Thoracic aorta endothelial cell (primary cell): ENCODE measurements around the gene NEDD1. TPM values are rescaled to one million over a fixed set of nuclear protein-coding genes. Genes with fewer than 3 reads are reported as not detected.

Source experiments
- small RNA-seq: library from RNA; depleted of rRNA; stranded (forward); fragments of <200 nt; gene quantifications from one replicate; pipeline ENCODE3, GENCODE V24; 2012
- total RNA-seq: library from RNA; depleted of rRNA; stranded (reverse); fragments of >200 nt; gene quantifications from 2 replicates; pipeline ENCODE4 v1.2.3, GENCODE V29; 2012

The NEDD1 gene, protein sequence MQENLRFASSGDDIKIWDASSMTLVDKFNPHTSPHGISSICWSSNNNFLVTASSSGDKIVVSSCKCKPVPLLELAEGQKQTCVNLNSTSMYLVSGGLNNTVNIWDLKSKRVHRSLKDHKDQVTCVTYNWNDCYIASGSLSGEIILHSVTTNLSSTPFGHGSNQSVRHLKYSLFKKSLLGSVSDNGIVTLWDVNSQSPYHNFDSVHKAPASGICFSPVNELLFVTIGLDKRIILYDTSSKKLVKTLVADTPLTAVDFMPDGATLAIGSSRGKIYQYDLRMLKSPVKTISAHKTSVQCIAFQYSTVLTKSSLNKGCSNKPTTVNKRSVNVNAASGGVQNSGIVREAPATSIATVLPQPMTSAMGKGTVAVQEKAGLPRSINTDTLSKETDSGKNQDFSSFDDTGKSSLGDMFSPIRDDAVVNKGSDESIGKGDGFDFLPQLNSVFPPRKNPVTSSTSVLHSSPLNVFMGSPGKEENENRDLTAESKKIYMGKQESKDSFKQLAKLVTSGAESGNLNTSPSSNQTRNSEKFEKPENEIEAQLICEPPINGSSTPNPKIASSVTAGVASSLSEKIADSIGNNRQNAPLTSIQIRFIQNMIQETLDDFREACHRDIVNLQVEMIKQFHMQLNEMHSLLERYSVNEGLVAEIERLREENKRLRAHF
- 43.8 and 57.5 TPM in 2 replicates for total RNA-seq

DNA sequence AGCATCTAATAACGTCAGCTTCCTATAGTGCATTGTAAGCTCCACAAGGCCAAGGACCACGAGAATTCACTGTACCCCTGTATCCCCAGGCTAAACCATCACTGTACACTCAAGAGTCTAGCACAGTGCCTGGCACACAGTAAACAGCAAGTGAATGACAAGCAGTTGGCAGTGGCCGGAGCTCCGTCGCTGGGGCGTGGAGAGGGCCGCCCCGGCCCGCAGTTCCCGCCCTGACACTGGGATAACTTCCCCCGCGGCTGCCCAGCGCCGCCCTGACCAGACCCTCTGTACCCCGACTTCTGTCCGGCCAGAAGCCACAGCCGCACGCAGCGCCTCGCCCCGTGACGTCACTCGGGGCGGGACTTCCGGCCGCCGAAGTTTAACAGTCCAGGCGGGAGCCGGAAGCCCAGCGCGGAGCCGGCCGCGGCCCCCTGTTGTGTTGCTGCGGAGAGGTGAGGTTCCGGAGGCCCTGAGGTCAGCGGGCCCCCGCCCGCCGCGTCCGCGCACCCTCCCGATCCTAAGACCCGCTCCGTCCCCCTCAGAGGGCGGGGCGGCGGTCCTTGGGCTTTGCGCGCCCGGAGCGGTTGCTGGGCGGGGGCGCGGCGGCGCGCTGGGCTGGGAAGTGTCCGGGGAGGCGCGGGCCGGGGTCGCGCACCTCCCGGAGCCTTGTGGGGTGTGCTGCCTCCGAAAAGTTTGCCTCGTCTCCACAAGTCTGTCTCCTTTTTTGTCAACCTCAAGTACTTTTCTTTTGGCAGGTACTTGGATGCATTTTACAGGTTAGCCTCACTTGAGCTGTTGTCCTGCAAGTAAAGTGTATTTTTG lies at the start of gene NEDD1:
Gene NEDD1, plus strand, starts transcription at position 409 of the 822 bp plus-strand sequence. CDS start 2,503 bp downstream, outside the sequence.

Small RNA genes within 50 kb of the gene (small RNA-seq; reads per million reads assigned to genes)
- gene RF00019 = not detected
